ENCODE data around the gene BTBD9. TPM values are rescaled to one million over a fixed set of nuclear protein-coding genes. Genes with fewer than 3 reads are reported as not detected.
A peak's percentile ranks its signal among the peaks of the same experiment; 100 is the strongest.

BTBD9 gene
- total RNA-seq, 2 experiments from 2014 or later: 11.0 to 13.8 TPM

DNA sequence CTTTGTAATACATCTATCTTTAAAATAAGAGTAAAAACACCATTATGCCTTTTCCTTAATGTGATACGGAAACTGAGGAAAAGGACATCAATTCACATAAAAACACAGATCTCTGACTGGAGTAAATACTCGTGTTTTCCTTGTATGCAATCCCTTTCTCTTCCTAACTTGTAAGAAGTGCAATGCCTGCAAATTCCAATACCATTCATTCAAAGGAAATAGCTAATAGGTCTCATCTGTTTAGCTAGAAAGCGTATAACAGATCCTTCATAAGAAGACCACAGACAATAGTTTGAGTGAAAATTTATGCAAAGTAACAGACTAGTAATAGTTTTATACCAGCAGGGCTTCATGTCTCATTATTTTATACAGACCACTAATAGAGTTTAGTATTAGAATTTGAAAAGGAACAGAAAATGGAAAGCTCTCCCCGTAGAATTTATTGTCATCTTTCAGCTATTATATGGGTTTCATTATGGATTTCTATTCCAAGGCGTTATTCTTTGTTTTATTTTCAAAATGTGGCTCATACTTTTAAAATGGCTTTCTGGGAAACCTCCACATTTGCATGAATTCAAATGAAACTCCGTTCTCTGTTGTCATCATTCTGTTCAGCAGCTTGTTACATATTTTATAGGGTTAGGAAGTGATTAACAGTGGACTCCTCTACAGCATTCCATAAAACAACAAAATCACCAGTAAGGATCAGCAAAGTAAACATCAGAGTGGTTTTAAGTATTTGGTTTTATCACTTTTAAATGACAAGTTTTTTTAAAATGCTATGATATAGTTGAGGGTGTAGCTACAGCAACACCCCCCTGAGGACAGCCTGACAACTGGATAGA lies 186.7 kb downstream of the BTBD9 start:
- no peak overlapping the region for H3K27ac Mint-ChIP-seq
- no peak overlapping the region for H3K4me3 Mint-ChIP-seq
- CTCF ChIA-PET: interaction anchor here (0.6 kb wide), 1 partner anchor 400 kb away, joined by 3 read pairs; no protein-coding TSS in a partner anchor
- H3K4me1 Mint-ChIP-seq: no peaks in the 10 kb centered on the region
- DNase-seq (no peak), ATAC-seq (no peak)
- H3K36me3 Mint-ChIP-seq: no peaks in the 10 kb centered on the region
- H3K9me3 Mint-ChIP-seq (ENCODE audit: low read depth): no peaks in the 10 kb centered on the region
- no peaks in the 10 kb centered on the region for H3K27me3 Mint-ChIP-seq

DNA sequence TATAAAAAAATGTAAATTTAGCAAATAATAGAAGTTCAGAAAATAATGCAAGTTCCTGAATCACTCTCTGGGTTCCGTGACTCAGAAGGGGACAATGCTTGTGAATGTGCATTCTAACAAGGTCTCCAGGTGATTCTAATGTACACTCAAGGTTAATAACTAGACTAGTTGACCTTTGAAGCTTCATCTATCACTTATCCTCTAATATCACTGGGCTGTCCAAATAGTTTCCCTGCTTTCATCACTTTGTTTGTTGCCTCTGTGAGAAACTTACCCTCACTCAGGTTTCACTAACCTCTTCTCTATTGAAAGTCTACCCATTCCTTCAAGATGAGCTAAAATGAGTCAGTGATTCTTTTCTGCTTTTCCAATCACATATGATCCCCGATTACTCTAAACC lies 189.0 kb downstream of the BTBD9 start:
- ATAC-seq (no peak), DNase-seq (no peak)
- Mint-ChIP-seq H3K9me3 (ENCODE audit: low read depth) (no peaks in the 10 kb centered on the region), H3K27me3 (no peaks in the 10 kb centered on the region), H3K36me3 (no peaks in the 10 kb centered on the region), H3K27ac (no peak overlapping the region), H3K4me1 (no peaks in the 10 kb centered on the region), H3K4me3 (no peak overlapping the region)
- CTCF ChIA-PET: no interaction called here

DNA sequence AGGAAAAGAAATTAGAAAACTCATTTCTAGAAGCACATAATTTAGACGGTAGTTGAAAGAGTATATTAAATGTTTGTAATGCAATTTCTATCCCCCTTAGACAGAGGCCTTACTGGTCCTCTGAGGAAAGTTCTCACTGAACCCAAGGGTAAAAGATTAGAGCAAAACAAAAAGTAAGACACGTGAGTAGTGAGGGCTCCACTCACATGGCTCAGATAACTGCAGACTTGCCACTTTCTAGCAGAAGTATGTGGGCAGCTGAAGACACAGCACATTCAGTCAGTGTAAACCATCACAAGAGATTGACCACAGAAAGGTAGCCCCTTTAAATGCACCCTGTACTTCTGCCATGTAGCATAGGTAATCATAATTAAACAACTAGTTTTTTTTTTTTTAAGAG lies 193.8 kb downstream of the BTBD9 start:
- ATAC-seq: no peak

DNA sequence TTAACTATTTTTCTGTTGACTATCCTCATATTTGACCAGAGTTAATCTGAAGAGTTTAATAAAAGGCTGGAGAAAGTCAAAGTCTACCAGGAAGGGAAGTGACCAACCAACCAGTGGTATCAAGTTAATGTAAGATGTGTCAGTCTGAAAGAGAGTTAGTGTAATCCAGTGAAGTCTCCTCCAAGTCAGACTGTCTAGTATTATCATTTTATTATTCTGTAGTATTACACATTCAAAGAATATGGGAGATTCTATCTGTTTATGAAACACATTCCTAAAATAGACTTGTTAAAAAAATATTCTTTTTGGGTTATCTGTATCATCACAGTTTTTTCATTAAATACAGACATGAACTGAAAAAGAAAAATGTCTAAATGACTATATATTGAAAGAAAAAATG lies 194.4 kb downstream of the BTBD9 start:
- peaks cover 11% of the 10 kb centered on the region for H3K4me1 Mint-ChIP-seq
- DNase-seq (no peak), ATAC-seq (no peak)
- no peak overlapping the region for H3K27ac Mint-ChIP-seq
- H3K4me3 Mint-ChIP-seq: no peak overlapping the region
- H3K27me3 Mint-ChIP-seq: no peaks in the 10 kb centered on the region
- CTCF ChIA-PET: no interaction called here
- no peaks in the 10 kb centered on the region for H3K9me3 Mint-ChIP-seq (ENCODE audit: low read depth)
- H3K36me3 Mint-ChIP-seq: no peaks in the 10 kb centered on the region

More for the DNA sequence above, 193.8 kb downstream of the BTBD9 start:
- Mint-ChIP-seq H3K27ac (no peak overlapping the region), H3K4me1 (peaks cover 11% of the 10 kb centered on the region), H3K4me3 (no peak overlapping the region), H3K36me3 (no peaks in the 10 kb centered on the region), H3K9me3 (ENCODE audit: low read depth) (no peaks in the 10 kb centered on the region), H3K27me3 (no peaks in the 10 kb centered on the region)
- no peak for DNase-seq
- CTCF ChIA-PET: interaction anchor here (1.4 kb wide), 1 partner anchor 48 kb away, joined by 3 read pairs; no protein-coding TSS in a partner anchor

DNA sequence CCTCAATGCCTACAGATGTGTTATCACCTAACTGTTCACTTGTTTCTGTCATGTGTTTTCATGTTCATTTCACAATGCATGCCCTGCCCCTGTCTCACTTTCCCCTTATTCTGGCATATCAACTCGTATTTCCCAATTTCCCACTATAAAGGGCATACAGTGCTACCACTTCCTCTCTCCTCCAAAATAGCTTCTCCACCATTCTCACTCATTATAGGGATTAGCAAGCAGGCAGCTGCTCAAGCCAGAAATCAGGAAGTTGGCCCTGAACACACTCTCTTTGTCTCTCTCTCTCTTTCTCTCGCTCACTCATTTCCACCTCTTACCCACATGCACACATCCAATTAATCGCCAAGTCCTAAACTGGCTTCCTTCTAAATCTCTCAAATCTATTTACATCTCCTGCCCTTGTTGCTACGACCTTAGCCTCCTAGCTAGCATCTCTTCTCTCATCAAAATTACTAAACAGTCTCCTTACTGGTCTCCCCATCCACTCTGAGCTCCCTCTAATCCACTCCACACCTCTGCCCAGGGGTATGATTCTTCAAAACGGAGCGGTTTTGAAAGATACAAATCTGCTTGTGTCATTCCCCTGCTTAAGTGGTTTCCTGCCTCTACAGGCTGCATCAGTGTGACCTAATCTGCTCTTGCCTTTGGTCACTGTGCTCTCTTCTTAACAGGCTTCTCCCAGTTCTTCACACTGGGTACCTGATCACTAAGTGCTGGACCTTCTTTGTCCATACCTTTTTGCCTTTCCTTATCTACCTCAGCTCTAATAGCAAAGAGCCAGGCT lies 196.2 kb downstream of the BTBD9 start:
- Mint-ChIP-seq H3K9me3 (ENCODE audit: low read depth) (no peaks in the 10 kb centered on the region), H3K4me1 (peaks cover 11% of the 10 kb centered on the region), H3K27ac (peak overlapping the region; percentile 27), H3K27me3 (no peaks in the 10 kb centered on the region), H3K36me3 (no peaks in the 10 kb centered on the region), H3K4me3 (no peak overlapping the region)
- ATAC-seq (peak; percentile 83), DNase-seq (peak; percentile 41)
- CTCF ChIA-PET: no interaction called here

DNA sequence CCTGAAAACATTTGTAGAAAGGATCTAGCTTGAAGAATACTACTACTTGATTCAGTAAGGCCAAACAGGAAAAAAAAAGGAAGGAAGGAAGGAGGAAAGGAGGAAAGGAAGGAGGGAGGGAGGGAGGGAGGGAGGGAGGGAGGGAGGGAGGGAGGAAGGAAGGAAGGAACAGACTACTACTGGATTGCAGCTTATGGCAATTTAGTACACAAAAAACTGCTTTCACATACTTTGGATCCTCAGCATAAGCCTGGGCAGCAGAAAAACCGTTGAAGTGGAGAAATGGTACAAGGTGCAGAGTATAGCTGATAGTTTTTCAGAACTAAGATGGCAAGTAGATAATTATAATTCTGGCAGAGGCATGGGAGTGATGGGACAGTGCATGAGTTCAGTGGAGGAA lies 201.6 kb downstream of the BTBD9 start:
- Mint-ChIP-seq H3K9me3 (ENCODE audit: low read depth) (no peaks in the 10 kb centered on the region), H3K4me3 (no peak overlapping the region), H3K27ac (no peak overlapping the region), H3K36me3 (peaks cover 3% of the 10 kb centered on the region), H3K4me1 (peaks cover 4% of the 10 kb centered on the region), H3K27me3 (no peaks in the 10 kb centered on the region)
- CTCF ChIA-PET: no interaction called here
- ATAC-seq (no peak), DNase-seq (no peak)

DNA sequence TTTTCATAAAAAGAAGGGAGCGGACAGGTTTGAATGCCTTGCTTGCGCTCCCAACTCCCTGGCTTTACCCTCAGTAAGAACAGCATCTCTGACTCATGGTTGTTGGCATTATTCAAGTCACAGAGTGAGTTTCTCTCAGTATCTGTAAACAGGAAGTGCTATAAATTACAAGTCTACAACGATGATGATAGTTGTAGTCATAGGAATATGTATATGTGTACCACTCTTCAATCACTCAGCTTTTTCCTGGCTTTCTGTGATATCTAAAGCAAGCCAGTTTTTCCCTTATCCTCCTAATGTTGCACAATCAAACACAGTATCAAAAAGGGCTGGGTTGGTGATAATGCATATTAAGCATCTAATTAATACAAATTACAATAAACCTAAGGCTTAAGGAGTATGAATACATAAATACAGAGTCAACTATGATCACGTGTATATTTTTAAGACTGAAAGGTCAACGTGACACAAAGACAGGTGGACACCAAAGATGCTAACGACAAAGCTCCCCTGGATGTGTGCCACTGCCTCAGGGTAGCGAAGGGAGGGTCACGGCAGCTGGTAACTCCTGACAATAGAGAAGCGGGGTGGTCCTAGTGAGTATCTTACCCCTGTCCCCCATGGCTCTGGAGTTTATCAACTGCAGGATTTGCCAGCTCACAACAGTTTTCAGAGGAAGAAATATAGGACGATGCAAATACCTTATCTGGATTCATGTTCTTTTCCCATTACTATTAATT lies 202.8 kb downstream of the BTBD9 start:
- Mint-ChIP-seq H3K27ac (no peak overlapping the region), H3K4me1 (peaks cover 4% of the 10 kb centered on the region), H3K27me3 (no peaks in the 10 kb centered on the region), H3K4me3 (no peak overlapping the region), H3K9me3 (ENCODE audit: low read depth) (no peaks in the 10 kb centered on the region), H3K36me3 (peaks cover 3% of the 10 kb centered on the region)
- CTCF ChIA-PET: interaction anchor here (1.0 kb wide), 1 partner anchor 57 kb away, joined by 3 read pairs; no protein-coding TSS in a partner anchor
- no peak for DNase-seq
- ATAC-seq: no peak

DNA sequence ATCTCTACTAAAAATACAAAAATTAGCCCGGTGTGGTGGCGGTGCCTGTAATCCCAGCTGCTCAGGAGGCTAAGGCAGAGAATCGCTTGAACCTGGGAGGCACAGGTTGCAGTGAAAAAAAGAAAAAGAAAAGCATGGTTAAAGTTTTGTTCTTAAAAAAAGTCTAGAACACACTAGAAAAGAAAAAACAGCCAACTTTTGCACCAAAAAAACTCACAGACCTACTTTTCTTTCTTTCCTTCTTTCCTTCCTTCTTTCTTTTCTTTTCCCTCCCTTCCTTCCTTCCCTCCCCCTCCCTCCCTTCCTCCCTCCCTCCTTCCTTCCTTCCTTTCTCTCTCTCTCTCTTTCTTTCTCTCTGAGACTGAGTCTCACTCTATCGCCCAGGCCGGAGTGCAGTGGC lies 204.4 kb downstream of the BTBD9 start:
- Mint-ChIP-seq H3K4me3 (no peak overlapping the region), H3K36me3 (peaks cover 3% of the 10 kb centered on the region)
- CTCF ChIA-PET: no interaction called here

DNA sequence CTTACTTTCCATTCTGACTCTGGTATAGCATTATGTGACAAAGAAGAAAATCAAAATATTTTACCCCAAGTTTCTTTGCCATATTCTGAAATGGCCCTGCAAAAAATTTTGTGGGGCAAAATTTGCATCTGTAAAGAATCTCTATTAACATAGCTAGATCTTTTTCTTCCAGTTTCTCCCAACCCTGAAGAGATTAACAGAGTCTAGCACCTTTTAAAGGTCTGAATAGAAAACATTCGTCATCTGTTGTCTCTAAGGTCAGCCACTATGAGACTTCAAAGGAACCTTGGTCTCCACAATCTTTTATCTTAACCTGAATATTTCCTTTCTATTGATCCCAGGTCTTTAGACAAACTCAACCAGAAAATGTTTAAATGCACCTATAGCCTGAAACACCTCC lies 205.7 kb downstream of the BTBD9 start:
- CTCF ChIA-PET: no interaction called here
- peaks cover 3% of the 10 kb centered on the region for H3K36me3 Mint-ChIP-seq
- H3K9me3 Mint-ChIP-seq (ENCODE audit: low read depth): no peaks in the 10 kb centered on the region
- no peak overlapping the region for H3K27ac Mint-ChIP-seq
- ATAC-seq (no peak), DNase-seq (no peak)
- no peak overlapping the region for H3K4me3 Mint-ChIP-seq
- H3K27me3 Mint-ChIP-seq: no peaks in the 10 kb centered on the region
- peaks cover 4% of the 10 kb centered on the region for H3K4me1 Mint-ChIP-seq

More for the DNA sequence above, 204.4 kb downstream of the BTBD9 start:
- peaks cover 4% of the 10 kb centered on the region for H3K4me1 Mint-ChIP-seq
- H3K27me3 Mint-ChIP-seq: no peaks in the 10 kb centered on the region
- ATAC-seq: no peak
- H3K27ac Mint-ChIP-seq: no peak overlapping the region
- H3K9me3 Mint-ChIP-seq (ENCODE audit: low read depth): no peaks in the 10 kb centered on the region
- DNase-seq: no peak

DNA sequence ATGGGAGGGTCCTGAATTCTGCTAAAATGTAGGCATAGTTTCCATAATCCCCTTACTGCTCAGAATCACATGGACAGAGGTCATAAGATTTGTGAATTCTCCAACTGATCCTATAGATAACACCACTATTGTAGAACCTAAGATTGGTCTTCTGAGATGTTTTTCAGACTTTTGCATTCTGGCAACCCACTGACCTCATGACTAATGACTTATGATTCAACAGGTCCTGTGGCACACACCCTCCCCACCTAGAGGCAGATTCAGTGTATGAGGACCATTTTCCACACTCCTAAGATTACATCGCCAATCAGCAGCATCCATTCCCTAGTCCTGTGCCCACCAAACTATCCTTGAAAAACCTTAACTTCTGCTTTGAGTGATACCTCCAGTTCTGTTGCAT lies 207.2 kb downstream of the BTBD9 start:
- no peak for ATAC-seq

DNA sequence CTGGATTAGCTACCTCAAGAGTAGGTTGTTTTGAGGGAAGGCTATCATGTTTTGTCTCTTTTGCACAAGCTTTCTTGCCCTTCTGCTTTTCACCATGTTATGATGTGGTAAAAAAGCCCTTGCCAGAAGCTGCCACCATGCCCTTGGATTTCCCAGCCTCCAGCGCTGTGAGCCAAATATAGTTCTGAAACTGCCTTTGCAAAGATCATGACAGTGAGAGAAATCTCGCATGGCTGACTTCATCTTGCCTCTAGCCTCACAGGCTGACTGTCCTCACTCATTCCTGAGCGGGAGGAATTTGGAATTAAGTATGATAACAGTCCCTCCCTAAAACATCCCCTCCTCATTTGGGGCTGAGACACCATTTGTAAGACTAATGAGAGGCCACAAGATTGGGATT lies 207.7 kb downstream of the BTBD9 start:
- no peak for DNase-seq
- H3K27me3 Mint-ChIP-seq: no peaks in the 10 kb centered on the region
- peaks cover 4% of the 10 kb centered on the region for H3K4me1 Mint-ChIP-seq
- H3K4me3 Mint-ChIP-seq: no peak overlapping the region
- peaks cover 3% of the 10 kb centered on the region for H3K36me3 Mint-ChIP-seq
- CTCF ChIA-PET: no interaction called here
- H3K9me3 Mint-ChIP-seq (ENCODE audit: low read depth): no peaks in the 10 kb centered on the region
- no peak for ATAC-seq
- H3K27ac Mint-ChIP-seq: no peak overlapping the region

More for the DNA sequence above, 207.2 kb downstream of the BTBD9 start:
- CTCF ChIA-PET: no interaction called here
- no peak overlapping the region for H3K27ac Mint-ChIP-seq
- H3K4me1 Mint-ChIP-seq: peaks cover 4% of the 10 kb centered on the region
- H3K4me3 Mint-ChIP-seq: no peak overlapping the region
- H3K27me3 Mint-ChIP-seq: no peaks in the 10 kb centered on the region
- peaks cover 3% of the 10 kb centered on the region for H3K36me3 Mint-ChIP-seq
- no peaks in the 10 kb centered on the region for H3K9me3 Mint-ChIP-seq (ENCODE audit: low read depth)
- DNase-seq: no peak

DNA sequence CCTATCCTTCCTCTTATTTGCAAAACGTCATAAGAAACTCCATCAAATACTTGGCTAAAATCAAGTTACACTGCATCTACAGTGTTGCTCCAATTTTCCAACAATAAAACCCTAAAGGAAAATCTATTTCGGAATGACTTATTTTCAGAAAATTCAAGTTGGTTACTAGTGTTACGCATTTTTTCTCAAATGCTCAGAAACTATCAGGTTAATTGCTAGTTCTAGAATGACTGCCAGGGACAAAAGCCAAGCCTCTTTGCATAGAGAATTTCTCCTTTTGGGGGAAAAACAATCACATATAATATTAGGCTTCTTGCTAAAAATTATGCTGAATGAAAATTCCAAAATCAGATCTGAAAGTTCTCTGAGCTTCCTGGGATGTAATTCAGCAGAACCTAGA lies 210.2 kb downstream of the BTBD9 start:
- no peak overlapping the region for H3K27ac Mint-ChIP-seq

DNA sequence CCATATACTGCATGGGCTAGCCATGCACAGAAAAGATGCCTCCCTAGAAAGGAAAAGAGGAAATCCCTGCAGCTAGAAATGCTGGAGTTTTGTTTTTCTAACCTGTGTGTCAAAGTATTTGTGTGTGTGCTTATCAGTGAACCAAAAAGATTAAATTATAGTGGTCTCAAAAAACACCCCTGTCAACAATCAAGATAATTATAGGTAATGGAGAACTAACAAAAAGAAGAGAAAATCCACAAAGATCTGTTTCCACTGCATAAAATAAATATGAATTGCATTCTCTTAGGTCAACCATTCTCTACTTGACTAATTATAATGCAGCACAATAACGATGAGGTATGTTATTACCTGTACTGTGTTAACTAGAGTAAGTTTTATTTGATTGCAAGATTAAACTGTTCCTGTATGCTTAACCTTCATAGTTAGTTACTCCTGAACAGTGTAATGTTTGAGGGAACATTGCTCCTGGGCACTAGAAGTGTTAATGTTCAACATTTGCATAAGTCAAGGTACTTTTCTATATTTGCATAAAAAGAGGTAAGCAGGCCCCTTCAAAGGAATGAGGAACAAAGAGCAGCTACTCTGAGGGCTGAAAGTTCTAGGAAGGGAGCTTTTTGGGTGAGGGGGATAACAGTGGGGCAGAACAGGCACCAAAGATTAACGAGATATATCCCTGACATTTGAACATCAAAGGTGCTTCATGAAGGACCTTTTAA lies 212.1 kb downstream of the BTBD9 start:
- H3K36me3 Mint-ChIP-seq: no peaks in the 10 kb centered on the region
- no peaks in the 10 kb centered on the region for H3K9me3 Mint-ChIP-seq (ENCODE audit: low read depth)
- no peak overlapping the region for H3K27ac Mint-ChIP-seq
- no peak for DNase-seq
- no peak overlapping the region for H3K4me3 Mint-ChIP-seq
- no peaks in the 10 kb centered on the region for H3K27me3 Mint-ChIP-seq
- CTCF ChIA-PET: no interaction called here
- no peaks in the 10 kb centered on the region for H3K4me1 Mint-ChIP-seq
- no peak for ATAC-seq

More for the DNA sequence above, 210.2 kb downstream of the BTBD9 start:
- Mint-ChIP-seq H3K4me3 (no peak overlapping the region), H3K4me1 (no peaks in the 10 kb centered on the region), H3K9me3 (ENCODE audit: low read depth) (no peaks in the 10 kb centered on the region), H3K27me3 (no peaks in the 10 kb centered on the region), H3K36me3 (peaks cover 3% of the 10 kb centered on the region)
- CTCF ChIA-PET: no interaction called here
- ATAC-seq (no peak), DNase-seq (no peak)

Data from activated CD8-positive, alpha-beta memory T cell treated with anti-CD3 and anti-CD28 coated beads, Interleukin-2, amount 10 ng/mL, durations not matched to agents 7 days and 5 days (primary cell).